GM19372 (cell line): ENCODE data around the gene ZDHHC1.

Experiments
- ATAC-seq: cut with Tn5 transposase; IDR thresholded peaks from one replicate; pipeline ENCODE4 v1.9.1; 2021; ENCODE audit warnings: mild to moderate bottlenecking, low read depth, moderate library complexity; ENCODE audit not compliant: unreplicated experiment

ZDHHC1 gene

GRCh38 chr16:67413978-67414911 is 2.0 kb downstream of the ZDHHC1 start:
- no peak for ATAC-seq

DNA sequence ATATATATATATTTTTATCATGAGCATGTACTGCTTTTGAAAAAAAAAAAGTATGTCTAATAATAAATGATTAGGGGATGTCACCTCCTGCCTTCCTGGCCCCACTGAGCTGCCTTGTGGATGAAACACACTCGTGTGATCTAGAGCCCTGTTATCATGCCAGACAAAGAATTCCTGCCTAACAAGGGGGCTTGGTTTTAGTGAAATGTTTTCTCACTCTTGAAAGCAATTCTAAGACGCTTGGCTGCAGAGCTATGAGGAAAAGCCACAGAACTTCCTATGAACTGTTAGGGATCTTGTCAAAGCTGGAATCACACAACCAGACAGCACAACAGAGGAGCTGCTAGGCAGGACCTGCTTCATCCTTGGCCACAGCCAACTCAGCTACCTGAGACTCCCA is 4.0 kb downstream of the ZDHHC1 start:
- no peak for ATAC-seq

GRCh38 chr16:67411339-67411738 is 4.9 kb downstream of the ZDHHC1 start:
- no peak for ATAC-seq

DNA sequence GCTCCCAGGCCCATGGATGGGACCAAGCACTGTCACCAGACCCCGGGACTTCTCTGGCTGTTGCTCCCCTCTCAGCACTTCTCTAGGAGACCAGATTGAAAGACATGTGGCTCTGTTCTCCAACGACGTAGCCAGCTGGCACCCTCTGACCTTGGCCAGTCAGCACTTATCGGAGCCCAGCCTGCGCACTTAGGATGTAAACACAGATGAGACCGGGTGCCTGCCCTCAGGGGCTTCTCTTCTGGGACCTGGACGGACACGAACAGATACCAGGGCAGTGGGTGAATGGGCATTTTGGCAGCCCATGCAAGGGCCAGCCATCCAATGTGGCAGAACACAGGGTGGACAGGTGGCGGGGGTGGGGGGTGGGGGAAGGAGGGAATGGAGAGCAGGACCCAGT is 6.6 kb downstream of the ZDHHC1 start:
- ATAC-seq, result no peak

- no peak for ATAC-seq
Measured at GRCh38 chr16:67407788-67408452, 8.4 kb downstream of the ZDHHC1 start.

GRCh38 chr16:67407176-67407787 is 9.0 kb downstream of the ZDHHC1 start:
- no peak for ATAC-seq

DNA sequence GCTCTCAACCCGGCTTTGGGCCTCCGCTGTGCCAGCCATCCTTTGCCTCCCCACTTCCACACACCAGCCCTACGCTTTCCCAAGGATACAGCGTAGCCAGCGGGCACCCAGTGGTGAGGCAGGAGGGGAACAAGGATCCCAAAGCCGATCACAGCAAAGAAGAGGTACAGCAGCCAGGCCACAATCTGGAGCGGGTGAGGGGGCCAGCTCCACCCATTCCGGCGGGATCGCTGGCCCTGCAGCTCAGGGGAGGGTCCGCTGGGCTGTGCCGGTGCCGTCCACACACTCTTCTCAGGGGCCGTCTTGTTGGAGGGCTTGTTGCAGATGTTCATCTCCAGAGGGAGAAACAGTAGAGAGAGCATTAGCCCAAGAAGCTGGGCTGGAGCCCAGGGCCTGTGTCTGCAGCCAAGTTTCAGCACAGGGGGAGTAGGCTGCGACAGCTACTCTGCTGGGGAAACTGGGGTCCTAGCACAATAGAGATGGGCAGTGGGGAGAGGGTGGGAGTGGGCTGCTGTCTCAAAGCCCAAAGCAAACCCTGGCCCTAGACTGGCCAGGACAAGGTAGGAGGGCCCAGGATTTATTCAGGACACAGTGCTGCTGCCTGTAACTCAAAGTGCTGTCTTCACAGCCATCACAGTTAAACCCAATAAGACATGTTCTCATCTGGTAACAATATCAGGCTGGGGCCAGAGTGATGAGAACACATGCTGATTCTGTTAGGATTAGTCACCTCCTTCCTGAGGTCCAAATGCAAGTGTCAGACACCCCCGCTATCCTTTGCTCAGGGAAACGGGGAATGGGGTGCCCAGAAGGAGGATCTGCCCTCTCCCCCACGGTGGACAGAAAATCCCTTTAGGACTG is 9.9 kb downstream of the ZDHHC1 start:
- no peak for ATAC-seq

- ATAC-seq, result no peak
Measured at GRCh38 chr16:67405336-67405735, 10.9 kb downstream of the ZDHHC1 start.

DNA sequence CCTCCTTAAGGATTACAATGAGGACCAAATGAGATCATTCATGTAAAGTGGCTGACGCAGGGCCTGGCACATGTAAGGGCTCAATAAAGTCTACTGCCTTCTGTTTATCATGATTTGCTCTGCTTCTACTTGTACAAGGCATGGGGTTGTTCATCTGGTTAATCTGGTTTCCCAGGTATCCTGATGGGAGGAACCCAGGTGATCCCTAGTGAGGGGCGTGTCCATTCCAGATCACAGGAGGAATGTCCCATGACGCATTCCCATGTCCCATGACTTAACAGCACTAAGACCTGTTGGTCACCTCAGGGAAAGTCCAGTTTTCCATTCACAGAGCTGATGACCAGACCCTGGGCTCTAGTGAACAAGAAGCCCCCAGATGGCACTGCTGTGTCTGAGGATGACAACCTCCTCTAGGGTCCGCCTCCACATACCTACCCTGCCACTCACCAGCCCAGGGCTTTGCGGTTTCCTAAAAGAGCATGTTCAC is 11.5 kb downstream of the ZDHHC1 start:
- no peak for ATAC-seq

- no peak for ATAC-seq
Measured at GRCh38 chr16:67403976-67404555, 12.2 kb downstream of the ZDHHC1 start.

DNA sequence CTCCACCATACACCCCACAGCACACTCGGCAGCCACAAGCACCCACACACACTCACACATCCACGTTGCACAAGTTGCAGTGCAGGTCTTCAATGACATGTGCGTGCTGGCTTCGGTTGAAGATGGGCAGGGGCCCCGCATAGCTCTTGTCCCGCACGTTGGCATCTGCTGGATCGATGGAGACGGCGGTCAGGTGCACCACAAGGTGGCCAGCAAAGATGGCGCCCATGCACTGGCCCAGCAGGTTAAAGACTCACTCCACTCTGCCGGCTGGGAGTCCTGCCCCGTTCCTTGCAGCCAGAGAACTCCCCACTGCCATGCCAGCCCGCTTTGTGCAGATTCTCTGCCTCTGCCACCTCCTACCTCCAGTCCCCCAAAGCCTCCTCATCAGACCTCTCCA is 15.4 kb downstream of the ZDHHC1 start:
- no peak for ATAC-seq

DNA sequence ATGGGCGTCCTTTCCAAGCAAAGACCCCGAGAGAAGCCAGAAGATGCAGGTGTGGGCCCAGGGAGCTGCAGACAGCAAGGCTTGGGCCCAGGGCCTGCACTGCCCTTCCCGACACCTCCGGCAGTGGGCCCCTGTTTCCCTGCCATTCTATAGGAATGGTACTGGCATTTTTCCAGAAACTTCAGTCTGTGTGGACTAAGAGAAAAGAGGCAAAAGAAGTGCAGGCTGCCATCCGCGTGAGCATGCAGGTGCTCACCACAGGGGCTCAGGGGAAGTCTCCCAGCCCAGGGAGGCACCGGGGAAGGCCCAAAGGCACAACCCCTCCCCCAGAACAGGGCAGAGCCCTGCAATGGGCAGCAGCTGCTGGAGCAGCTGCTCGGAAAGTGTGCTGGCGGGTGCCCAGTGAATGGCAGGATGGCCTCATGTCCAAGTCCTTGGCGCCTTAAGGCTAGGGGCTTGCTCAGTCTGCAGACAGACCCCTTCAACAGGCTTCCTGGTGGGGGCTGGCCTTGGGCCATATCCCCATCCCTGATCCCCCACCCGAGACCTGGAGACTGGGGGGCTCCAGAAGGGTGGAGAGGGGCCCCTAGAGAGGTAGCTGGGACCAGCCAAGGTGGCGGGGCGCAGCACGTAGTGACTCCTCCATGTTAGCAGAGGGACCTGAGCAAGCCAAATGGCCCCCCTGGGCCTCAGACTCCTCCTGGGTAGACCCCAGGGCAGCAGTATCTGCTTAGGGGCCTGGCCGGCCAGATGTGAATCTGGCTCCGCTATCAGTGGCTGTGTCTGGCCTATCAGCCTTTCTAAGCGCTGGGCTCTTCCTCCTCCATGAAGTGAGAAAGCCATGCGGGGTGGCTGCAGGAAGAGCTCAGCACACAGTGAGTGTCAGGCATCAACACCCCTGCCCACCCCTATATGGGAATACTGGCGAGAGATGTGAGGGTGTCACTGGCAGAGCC is 16.2 kb downstream of the ZDHHC1 start:
- ATAC-seq, result no peak

DNA sequence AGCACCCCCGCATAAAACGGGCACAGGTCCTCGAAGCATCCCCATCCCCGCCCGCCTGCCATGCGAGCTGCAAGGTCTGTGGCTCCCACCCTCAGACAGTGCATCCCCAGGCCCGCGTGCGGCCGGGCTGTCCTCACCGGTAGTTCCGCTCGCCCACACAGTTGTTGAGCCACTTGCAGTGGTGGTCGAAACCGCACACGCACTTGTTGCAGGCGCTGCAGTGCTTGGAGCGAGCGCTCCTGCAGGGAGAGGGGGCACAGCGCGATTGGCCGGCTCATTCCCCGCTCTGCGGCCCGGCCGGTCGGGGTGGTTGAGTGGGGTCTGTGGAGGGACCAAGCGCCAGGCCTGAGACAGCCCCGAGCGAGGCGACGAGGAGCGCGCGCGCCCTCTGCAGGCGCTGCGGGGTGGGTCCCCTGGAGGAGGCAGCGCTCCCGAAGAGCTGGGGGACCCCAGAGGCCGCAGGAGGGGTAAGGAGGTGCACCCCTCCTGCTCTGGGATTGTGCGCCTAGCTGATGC is 17.0 kb downstream of the ZDHHC1 start:
- ATAC-seq, result no peak

GRCh38 chr16:67398546-67399217 is 17.6 kb downstream of the ZDHHC1 start:
- ATAC-seq, result no peak

- no peak for ATAC-seq
Measured at GRCh38 chr16:67397812-67398545, 18.3 kb downstream of the ZDHHC1 start.

GRCh38 chr16:67397036-67397801 is 19.1 kb downstream of the ZDHHC1 start:
- no peak for ATAC-seq
